ENCODE data around the gene LPCAT2. TPM values are rescaled to one million over a fixed set of nuclear protein-coding genes. Genes with fewer than 3 reads are reported as not detected.

Gene LPCAT2
- total and polyA plus RNA-seq, 2 of the 13 experiments (the other 11 are each of a cell fraction or from before 2014, with no cell fraction given) = 9.9 to 17.6 TPM

- TF ChIP-seq ZBTB46 (CRISPR knock-in tag; IDR thresholded peaks at IDR 0.05; ENCODE audit: borderline replicate concordance) = no peak
Measured at GRCh38 chr16:55563797-55564196, 54.9 kb downstream of the LPCAT2 start (continued).

GRCh38 chr16:55565086-55565485 is 56.2 kb downstream of the LPCAT2 start:
- POLR2A ChIA-PET = no interaction called here
- Histone ChIP-seq H3K9ac (ENCODE audit: insufficient read depth, low read depth, low read length) (no peak overlapping the region), H3K27me3 (ENCODE audit: control insufficient read depth in 1 of 2, insufficient read depth in 2 of 2, low read length in 2 of 2) (no peaks in the 10 kb centered on the region), H3K27ac (ENCODE audit: extremely low read length, insufficient read depth, low read length) (no peak overlapping the region), H3K9me3 (ENCODE audit: low read length) (no peaks in the 10 kb centered on the region), H3K4me2 (ENCODE audit: low read depth, low read length) (no peak overlapping the region), H2AFZ (ENCODE audit: low read length) (no peak overlapping the region), H3K36me3 (replicated peaks in 1 of 2; ENCODE audit: control insufficient read depth in 1 of 2, insufficient read depth in 2 of 2, low read length in 2 of 2) (peaks cover 0 to 1% of the 10 kb centered on the region in 2 experiments; a peak in 1 of 5 replicates), H3K4me1 (ENCODE audit: insufficient read depth, low read length) (peaks cover 7% of the 10 kb centered on the region), H4K20me1 (ENCODE audit: insufficient read depth, low read length) (no peaks in the 10 kb centered on the region), H3K4me3 (replicated peaks in 1 of 3; ENCODE audit: insufficient read depth in 1 of 3, low read depth in 2 of 3, low read length in 3 of 3) (no peak overlapping the region), H3K79me2 (ENCODE audit: insufficient read depth, low read length) (no peaks in the 10 kb centered on the region)
- FAIRE-seq = no peak
- no peak for ATAC-seq
- 78% methylated on average over 1 of the region's 1 CpG for WGBS (ENCODE audit: low lambda C conversion rate)
- CTCF ChIA-PET (ENCODE audit: low intra/inter-chr PET ratio, low total read pairs) = no interaction called here
- TF ChIP-seq ZBTB39 (CRISPR knock-in tag; IDR thresholded peaks at IDR 0.05) (no peak), ZNF746 (CRISPR knock-in tag; IDR thresholded peaks at IDR 0.05) (no peak), ZNF879 (CRISPR knock-in tag; IDR thresholded peaks at IDR 0.05) (no peak)
- intact Hi-C loops (cut with micrococcal nuclease; ENCODE audit: unreplicated experiment) (no loop called here), in situ Hi-C loops (cut with HindIII; ENCODE audit: extremely low pct_ligation_motif_present, low pct_unique_long_range_greater_than_20kb) (no loop called here)
- BruUV-seq (replicated peaks) = no TSS peak
- DNase-seq (ENCODE audit: low spot score) = no peak

Measured in HepG2 (cell line).